Hematopoietic multipotent progenitor cell treated with erythropoietin and hydrocortisone succinate and interleukin-3 and kit ligand, for 6 days (in vitro differentiated cells): ENCODE measurements around the gene IL1RAP.

Experiments
- DNase-seq: peaks from one replicate; pipeline ENCODE4 v3.0.0-alpha.2; 2015

The IL1RAP gene

DNA sequence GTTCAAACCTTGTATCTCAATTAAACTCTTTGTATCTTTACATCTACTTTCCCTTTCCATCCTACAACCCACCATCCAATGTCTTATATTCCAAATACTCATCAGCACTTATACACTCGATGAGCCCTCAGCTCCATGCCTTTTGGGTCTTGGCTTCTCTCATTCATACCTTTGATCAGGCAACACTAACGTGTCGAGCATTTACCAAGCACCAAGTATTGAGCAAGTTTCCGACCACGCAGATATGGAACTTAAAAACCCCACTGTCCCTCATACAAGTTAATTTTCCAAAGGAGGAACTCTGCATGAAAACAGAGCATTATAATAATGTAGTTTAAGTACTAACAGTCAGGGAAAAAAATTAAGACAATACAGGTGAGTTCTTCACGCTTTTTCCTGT is 102.8 kb downstream of the IL1RAP start:
- DNase-seq, result peak; percentile 53

DNA sequence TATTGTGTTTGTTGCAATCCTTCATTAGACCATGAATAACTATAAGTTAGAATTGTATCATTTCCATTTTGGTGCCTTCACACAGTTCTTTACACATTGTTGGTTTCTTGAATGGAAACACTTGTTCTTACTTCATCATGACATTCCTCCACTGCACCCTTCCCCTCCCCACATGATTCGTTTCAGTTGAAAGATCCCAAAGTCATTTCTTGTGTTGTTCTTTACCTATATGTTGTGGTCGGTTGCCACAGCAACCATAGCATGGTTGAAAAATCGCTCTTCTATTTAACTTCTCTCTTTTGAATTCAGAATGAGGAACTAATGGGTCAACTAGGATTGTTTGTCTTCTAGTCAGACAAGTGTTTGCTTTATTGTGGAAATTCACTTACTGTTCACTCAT is 103.3 kb downstream of the IL1RAP start:
- DNase-seq, result peak; percentile 87

DNA sequence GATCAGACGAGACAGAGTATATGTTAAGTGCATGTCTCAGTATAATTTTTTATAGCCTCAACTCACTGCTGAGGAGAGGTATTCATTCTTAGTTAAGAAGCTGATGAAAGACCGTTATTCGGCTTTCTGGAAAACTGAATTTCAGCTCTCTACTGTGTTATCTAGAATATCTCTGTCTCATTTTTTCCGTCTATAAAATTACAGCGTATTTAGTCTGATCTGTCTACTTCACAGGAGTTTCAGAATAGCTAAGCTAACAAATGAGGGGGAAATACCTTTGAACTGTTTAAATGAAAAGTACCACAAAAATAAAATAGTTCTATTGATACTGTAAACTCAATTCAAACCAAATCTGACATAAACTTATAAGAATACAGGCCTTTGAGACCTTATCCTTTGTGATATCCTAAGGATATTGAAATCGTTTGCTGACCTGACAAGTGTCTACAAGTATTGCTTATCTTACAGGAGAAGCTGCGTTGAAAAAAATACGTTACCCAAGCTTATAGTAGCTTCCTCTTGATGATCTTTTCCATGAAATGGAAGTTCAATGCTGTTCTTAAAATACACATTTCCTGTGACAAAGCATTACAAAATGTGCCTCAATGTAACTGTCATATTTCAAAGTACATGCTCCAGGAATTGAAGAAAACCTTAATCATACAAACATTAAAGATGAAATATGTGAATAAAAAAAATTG is 104.6 kb downstream of the IL1RAP start:
- DNase-seq, result peak; percentile 78

DNA sequence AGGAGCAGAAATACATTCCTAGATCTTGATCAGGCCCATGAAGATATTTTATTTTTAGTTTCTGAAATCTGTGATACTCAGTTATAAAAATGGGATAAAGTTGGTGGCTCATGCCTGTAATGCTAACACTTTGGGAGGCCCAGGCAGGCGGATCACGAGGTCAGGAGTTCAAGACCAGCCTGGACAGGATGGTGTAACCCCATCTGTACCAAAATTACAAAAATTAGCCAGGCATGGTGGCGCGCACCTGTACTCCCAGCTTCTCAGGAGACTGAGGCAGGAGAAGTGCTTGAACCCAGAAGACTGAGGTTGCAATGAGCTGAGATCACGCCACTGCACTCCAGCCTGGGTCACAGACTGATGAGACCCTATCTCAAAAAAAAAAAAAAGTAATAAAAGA is 105.5 kb downstream of the IL1RAP start:
- DNase-seq, result no peak

DNA sequence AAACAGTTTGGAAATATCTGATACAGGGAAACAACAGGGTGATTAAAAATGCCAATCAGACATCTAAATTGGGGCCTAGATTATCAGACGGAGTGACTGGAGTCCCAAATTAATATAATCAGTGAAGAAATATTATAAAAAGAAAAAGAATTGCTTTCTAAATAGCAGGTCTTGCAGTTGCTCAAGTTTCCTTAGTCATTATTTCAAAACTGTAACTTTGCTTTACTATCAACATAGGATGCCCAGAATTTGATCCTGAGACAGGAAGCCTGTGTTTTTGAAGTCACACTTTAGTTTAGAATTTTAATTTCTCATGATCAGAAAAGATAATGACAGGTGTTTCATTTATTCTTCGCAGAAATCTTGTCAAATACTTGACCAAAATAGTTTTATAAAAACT is 105.9 kb downstream of the IL1RAP start:
- DNase-seq, result peak; percentile 27

DNA sequence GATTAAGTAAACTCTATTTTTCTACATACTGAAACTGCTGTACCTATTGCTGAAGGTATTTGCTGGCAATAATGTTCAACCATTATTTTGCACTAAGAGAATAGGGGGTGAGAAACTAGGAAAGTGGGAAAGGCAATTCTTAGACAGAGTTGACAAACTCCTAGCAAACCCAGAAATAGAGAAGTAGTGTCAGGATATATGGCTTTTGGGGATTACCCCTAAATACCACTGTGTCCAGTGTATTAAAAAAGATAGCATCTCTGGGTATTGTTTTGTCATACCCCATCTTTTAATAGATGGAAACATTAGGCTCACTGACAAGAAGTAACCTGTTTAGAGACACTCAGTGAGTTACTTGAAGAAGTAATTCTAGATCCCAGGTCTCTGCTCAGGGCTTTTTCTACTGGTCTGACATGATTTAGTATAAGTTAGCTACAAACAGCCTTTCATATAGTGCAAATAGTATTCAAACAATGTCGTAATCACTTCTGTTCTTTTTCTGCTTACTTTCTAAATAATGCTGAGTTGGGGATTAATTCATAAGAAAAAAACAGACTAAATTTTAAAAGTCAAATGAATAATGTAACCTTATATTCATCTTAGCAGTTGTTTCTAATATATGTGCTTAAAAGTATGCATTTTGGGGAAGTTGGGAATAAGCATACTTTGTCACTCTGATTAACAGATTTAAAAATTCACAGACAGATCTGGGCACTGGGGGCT is 107.2 kb downstream of the IL1RAP start:
- DNase-seq, result no peak

DNA sequence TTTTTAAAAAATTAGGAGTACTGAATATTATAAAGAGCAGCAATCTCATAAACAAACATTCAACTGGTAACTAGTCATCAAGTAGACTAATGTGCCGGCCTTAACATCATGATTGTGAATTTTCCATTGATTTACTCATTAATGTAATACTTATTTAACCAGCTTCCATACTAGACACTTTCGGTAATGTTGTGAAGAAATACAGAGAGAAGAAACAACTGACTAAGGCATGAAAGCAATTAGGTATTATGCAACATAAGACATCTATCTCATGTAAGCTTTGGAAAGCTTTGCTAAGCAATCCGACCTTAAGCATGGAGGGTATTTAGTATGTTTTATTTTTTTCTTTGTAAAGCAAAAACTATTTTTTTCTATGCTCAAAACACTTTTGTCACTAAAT is 108.0 kb downstream of the IL1RAP start:
- no peak for DNase-seq

DNA sequence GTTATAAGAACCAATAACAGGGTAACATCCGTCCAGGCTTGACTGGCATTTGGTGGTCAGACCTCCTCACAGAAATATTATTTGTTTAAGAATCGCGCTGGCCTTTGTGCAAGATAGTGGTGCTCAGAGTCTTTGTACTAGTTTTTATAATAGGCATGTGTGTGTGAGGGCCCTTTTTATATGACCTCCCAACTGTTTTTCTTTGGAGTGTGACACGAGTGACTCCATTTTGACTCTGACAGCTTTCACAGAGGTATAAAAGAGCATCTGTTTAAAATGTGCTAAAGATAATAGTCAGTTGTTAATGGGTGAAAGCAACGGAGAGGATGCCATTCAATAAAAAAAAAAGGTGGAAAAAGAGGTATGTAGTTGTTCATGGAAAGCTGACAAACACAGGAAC is 110.4 kb downstream of the IL1RAP start:
- no peak for DNase-seq

DNA sequence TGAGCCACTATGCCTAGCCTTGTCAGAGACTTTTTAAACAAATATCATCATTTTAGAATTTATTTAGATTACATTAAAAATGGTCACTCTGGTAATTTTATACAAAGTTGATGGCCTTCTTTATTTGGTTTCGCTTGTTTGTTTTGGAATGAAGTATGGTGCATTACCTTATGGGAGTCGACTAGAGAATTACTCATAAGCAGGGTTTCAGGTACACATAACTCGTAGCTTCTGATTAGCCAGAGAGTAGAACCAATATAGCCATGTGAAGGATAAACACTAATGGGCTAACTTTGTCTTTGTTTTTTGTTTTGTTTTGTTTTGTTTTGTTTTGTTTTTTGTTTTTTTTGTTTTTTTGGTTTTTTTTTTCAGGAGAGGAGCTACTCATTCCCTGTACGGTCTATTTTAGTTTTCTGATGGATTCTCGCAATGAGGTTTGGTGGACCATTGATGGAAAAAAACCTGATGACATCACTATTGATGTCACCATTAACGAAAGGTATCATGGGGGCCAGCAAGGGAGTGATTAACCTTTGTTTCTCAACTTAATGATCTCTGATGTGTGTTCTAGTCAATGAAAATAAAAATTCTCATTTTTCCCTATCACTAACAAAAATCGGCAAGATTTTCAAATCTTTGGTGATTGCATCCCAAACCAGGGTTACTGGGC is 113.2 kb downstream of the IL1RAP start:
- no peak for DNase-seq

DNA sequence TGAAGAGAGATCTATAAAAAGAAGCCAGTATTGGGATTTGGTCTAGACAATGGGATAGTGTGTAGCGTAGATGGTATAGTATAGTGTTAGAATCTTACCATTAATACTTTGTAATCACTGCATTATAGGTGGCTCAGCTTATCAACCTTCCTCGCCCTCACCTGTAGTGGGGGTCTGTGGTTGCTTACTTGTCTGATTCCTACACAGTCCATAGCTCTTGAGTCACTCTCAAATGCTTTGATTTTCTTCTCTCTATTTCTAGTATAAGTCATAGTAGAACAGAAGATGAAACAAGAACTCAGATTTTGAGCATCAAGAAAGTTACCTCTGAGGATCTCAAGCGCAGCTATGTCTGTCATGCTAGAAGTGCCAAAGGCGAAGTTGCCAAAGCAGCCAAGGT is 115.2 kb downstream of the IL1RAP start:
- DNase-seq, result no peak

DNA sequence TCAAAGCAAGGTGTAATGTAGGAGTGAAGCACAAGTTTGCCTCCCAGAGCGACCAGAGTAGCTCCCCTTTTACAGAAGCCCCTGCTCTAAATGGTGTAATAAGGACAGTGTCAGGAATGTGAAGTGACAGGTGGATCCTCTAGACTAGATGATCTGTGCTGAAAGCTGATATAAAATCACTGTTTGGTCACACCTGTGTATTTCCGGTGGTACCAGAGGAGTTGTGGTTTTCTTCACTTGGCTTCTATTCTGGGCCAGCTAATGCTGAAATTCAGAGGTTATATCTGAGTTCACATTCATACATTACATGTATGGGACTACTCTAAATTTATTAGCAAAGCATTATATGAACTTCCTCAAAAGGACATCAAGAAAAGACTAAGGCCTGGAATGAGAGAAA is 117.4 kb downstream of the IL1RAP start:
- no peak for DNase-seq

DNA sequence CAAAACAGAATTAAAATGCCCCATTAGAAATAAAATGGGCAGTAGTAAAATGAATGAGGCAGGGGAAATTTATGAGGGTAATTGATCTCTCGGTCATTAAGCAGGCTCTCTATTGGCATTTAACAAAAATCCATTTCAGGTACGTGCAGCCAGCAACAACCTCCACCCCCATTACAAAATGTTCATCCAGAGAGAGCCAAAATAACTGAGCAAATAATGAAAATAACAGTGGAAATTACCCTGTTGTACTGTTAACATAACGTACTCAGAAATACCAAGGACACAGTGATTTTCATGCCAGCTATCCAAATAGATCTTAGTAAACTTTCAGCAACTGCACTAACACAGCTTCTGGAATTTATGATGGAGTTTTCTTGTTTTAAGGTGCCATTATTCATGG is 127.7 kb downstream of the IL1RAP start:
- DNase-seq, result no peak

DNA sequence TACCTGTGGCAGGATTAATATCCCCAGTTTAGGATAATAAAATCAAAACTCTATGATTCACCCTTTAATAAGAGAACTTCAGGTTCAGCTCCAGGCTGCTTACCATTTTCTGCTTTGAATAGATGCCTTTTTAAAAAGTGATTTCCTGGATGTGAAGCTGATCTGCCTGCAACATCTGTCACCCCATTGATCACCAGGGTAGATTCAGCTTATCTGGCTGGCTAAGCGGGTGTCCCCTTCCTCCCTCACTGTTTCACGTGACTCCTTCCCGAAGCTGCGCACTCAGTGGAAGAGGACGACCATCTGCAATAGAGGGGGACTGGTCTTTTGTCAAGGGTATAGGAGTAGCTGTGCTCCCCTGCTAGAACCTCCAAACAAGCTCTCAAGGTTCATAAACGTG is 128.1 kb downstream of the IL1RAP start:
- no peak for DNase-seq

DNA sequence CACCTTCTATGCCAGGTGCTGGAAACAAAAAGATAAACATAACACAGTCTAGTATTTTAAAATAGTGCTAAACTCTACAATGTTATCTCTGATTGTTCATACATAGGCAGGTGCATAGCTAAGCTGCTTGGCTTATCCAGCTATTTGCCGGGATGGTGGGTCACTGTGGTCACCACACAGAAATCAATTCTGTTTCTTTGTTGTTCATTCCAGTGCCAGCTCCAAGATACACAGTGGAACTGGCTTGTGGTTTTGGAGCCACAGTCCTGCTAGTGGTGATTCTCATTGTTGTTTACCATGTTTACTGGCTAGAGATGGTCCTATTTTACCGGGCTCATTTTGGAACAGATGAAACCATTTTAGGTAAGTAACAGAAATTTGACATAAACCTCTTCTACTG is 130.2 kb downstream of the IL1RAP start:
- DNase-seq, result no peak

DNA sequence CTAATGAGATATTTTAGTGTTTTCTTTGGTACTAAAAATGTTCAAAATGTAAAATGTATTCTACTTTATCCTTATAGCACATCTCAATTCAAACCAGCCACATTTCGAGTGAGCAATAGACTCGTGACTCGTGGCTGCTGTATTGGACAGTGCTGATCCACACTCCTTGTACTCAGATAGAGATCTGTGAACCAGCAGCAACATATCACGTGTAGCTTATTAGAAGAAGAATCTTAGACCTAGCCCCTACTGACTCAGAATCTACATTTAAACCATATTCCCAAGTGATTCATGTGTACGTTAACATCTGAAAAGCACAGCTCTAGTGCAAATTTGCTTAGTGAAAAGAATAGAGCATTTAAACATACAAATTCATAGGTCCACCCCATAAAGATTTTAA is 130.9 kb downstream of the IL1RAP start:
- no peak for DNase-seq

DNA sequence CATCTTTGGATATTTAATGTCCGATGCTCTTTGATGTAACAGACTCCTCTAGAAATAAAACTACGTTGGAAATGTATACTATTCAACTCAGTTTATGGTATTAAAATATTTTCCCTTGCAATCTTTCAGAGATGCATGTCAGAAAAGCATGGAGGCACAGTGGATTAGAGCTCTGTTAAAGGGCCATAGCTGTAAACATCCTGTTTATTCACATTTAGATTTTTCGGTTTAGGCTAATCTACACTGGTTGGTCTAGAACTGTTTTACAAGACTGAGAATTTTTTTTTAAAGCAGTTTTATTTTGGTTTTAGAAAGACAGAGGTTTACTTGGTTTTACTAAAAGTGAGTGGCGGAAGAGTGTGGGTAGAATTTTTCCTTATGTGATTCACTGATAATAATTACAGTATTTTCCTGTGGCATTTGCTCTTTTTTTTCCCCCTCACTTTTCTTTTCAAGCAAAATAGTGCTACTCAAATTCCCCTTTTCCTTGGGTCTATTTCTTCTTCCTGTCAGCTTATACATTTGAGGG is 132.1 kb downstream of the IL1RAP start:
- DNase-seq, result peak; percentile 13

DNA sequence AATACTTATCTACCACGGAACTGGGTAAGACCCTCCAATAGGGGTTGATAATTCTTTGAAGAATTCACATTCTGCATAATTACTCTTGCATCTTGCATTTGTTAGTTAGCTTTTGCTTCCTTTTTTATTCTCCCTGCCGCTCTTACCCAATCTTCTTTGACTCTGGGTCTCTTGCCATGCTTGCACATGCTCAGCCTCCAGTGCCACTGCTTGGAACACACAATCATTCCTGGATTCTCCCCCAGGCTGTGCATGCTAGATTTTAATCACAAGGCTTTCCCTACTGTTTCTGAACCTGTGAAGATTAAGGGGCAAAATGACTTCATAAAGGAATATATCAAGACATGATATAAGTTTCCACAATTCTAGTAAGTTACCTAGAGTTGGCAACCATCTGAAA is 133.1 kb downstream of the IL1RAP start:
- DNase-seq, result no peak

DNA sequence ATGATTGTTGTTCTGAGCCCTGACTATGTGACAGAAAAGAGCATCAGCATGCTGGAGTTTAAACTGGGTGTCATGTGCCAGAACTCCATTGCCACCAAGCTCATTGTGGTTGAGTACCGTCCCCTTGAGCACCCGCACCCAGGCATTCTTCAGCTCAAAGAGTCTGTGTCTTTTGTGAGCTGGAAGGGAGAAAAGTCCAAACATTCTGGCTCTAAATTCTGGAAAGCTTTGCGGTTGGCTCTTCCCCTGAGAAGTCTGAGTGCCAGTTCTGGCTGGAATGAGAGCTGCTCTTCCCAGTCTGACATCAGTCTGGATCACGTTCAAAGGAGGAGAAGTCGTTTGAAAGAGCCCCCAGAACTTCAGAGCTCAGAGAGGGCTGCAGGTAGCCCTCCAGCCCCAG is 142.0 kb downstream of the IL1RAP start:
- no peak for DNase-seq

DNA sequence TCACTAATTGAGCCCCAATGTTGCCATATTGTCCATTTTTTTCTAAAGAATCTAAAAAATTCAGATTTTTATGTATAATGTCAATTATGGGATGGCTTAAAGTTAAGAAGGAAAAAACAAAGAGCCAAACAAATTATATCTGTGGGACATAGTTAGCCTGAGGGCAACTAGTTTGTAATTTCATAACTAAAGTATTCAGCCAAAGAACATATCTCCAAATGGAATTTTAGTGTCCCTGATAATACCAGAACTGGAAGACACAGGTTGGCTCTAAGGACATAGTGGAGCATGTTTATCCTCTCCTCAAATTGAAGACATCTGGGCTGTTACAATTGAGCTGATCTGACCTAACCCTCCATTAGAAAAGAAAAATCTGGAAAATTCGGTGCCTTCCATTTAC is 144.2 kb downstream of the IL1RAP start:
- no peak for DNase-seq

DNA sequence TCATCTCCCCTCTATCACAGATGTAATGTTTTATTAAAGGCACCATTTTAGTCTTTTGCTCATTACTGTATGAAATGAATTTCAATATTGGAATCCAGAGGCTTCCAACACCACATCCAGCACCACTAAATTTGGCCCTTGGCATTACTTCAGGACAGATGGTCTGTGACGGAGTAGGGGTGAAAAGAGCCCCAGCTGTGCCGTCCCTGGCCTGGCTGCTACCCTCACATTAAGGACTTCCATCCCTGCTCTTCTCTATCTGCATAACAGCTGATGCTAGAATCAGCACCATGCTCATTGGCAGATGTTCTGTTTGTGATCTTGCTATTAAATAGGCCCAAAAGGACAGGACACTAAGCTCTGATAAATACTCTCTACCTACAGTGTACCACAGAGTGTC is 152.9 kb downstream of the IL1RAP start:
- DNase-seq, result no peak

DNA sequence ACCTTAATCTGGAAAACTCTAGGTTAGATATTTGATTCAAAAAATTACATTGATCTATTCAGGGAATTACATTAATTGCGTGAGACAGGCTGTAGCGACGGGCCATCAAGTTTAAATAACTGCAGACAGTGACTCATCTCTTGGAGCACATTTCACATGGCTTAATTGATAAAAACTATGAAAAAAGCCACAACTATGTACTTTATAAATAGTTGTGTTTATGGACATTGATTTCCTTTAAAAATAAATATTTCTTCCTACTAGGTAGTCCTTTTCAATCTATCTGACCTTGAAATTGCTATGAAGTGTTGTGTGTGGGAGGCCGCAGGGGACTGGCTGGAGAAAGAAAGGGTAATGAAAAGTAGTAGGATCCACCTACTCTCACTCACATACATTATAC is 157.8 kb downstream of the IL1RAP start:
- no peak for DNase-seq

DNA sequence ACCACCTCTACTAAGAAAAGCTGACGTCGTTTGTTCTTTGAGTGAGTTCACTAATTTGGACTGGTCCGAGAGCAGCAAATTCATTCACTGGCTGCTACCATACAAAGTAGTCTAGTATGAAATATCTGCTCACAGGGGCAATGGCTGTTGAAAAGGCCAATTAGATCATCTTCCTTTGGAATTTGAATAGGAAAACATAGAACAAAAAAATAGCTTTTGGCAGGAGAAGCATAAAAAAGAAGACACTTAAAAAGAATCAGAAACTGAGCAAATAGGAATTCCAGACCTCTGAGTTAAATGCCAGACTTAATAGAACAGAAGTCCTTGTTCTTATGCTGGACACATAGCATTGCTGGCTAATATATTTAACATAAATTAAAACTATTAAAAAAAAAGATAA is 159.3 kb downstream of the IL1RAP start:
- no peak for DNase-seq

DNA sequence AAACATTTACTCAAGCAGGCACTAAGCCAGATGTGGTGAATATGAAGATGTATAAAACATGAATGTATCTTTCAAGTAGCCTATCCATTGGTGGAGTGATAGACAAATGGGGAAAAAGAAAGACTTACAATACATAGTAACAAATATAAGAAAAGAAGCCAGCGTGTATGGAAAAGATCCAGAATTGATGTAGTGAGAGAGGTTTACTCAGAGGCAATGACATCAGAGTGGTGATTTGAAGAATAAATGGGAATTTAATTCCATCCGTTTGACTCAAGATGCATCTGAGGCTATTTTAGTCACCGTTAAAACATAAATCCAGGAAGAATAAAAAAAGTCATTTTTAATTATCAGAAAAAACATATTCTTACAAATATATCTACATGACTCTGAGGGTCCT is 162.6 kb downstream of the IL1RAP start:
- no peak for DNase-seq

DNA sequence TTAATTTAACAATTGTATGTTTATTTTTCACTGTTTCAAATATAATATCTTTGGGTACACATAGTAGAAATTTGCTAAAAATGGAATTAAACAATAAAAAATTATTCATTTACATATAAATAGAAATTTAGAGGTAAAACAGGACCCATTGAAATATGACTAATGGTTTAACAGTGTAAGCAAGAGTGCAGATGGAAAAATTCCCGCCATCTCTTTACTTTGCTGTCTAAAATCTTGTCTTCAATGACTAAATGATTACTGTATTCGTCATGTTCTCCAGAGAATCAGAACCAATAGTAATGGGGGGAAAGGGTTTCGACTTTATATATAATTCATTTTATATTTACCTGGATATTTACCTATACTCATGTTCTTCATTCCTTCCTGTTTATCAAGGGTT is 163.1 kb downstream of the IL1RAP start:
- no peak for DNase-seq
